ENCODE measurements around the gene NDUFB8. TPM values are rescaled to one million over a fixed set of nuclear protein-coding genes. Genes with fewer than 3 reads are reported as not detected.

The NDUFB8 gene
- total RNA-seq, 2 experiments from 2014 or later: 390 to 404 TPM

- CTCF ChIA-PET: interaction anchor here (0.6 to 7.5 kb wide), 29 partner anchors 9 to 361 kb away, joined by 3 to 144 read pairs (median 5); partner anchors contain the start of genes HIF1AN, NDUFB8, PKD2L1 and SCD
- Mint-ChIP-seq H3K4me1 (ENCODE audit: low read depth) (peaks cover 12% of the 10 kb centered on the region), H3K36me3 (peaks cover 27% of the 10 kb centered on the region)
Measured at GRCh38 chr10:100519311-100520051, 10.2 kb downstream of the NDUFB8 start, which contains the start of gene SEC31B. TSS of gene SEC31B (minus strand) at chr10:100519861. CDS start at chr10:100516952, 2,909 bp downstream.

GRCh38 chr10:100518761-100519241 is 10.9 kb downstream of the NDUFB8 start:
- ChIA-PET POLR2A (interaction anchor here (1.2 to 1.4 kb wide), 4 partner anchors 10 to 37 kb away, joined by 3 to 6 read pairs (median 4); partner anchors contain the start of gene HIF1AN), CTCF (interaction anchor here (0.6 to 7.5 kb wide), 40 partner anchors 10 to 531 kb away, joined by 3 to 144 read pairs (median 4); partner anchors contain the start of genes HIF1AN, NDUFB8, PKD2L1 and SCD)
- Mint-ChIP-seq H3K9me3 (no peaks in the 10 kb centered on the region), H3K4me3 (no peak overlapping the region), H3K27ac (peak overlapping the region; percentile 11), H3K36me3 (peaks cover 27% of the 10 kb centered on the region), H3K27me3 (no peaks in the 10 kb centered on the region), H3K4me1 (ENCODE audit: low read depth) (peaks cover 12% of the 10 kb centered on the region)
- intact Hi-C loops (cut with micrococcal nuclease): loop anchor here (1.0 kb wide), 3 partner anchors 10 to 86 kb away; no protein-coding TSS in a partner anchor
- DNase-seq: peak; percentile 76

More at GRCh38 chr10:100519311-100520051, 10.2 kb downstream of the NDUFB8 start, which contains the start of gene SEC31B:
- intact Hi-C loops (cut with micrococcal nuclease): no loop called here
- no peaks in the 10 kb centered on the region for H3K27me3 Mint-ChIP-seq
- no peak within 1 kb of the TSS for H3K4me3 Mint-ChIP-seq
- DNase-seq: no peak
- H3K27ac Mint-ChIP-seq: peak within 1 kb of the TSS; percentile 61
- H3K9me3 Mint-ChIP-seq: no peaks in the 10 kb centered on the region
- POLR2A ChIA-PET: interaction anchor here (1.3 to 1.4 kb wide), 3 partner anchors 17 to 37 kb away, joined by 3 to 4 read pairs (median 3); partner anchors contain the start of gene HIF1AN

GRCh38 chr10:100516847-100517246 is 12.8 kb downstream of the NDUFB8 start:
- CTCF ChIA-PET: interaction anchor here (0.9 to 7.5 kb wide), 5 partner anchors 8 to 85 kb away, joined by 6 to 144 read pairs (median 85); partner anchors contain the start of genes HIF1AN and NDUFB8

GRCh38 chr10:100515612-100516011 is 14.1 kb downstream of the NDUFB8 start:
- ChIA-PET CTCF (interaction anchor here (1.4 to 6.1 kb wide), 2 partner anchors 33 to 84 kb away, joined by 5 to 85 read pairs; no protein-coding TSS in a partner anchor), POLR2A (no interaction called here)
- peaks cover 29% of the 10 kb centered on the region for H3K4me1 Mint-ChIP-seq (ENCODE audit: low read depth)
- no peak overlapping the region for H3K4me3 Mint-ChIP-seq
- DNase-seq: no peak
- H3K36me3 Mint-ChIP-seq: peaks cover 27% of the 10 kb centered on the region
- no peak overlapping the region for H3K27ac Mint-ChIP-seq
- H3K27me3 Mint-ChIP-seq: no peaks in the 10 kb centered on the region
- intact Hi-C loops (cut with micrococcal nuclease): no loop called here
- no peaks in the 10 kb centered on the region for H3K9me3 Mint-ChIP-seq

More at GRCh38 chr10:100516847-100517246, 12.8 kb downstream of the NDUFB8 start:
- Mint-ChIP-seq H3K9me3 (no peaks in the 10 kb centered on the region), H3K27ac (no peak overlapping the region), H3K27me3 (no peaks in the 10 kb centered on the region), H3K4me1 (ENCODE audit: low read depth) (peaks cover 21% of the 10 kb centered on the region), H3K36me3 (peaks cover 28% of the 10 kb centered on the region), H3K4me3 (no peak overlapping the region)
- DNase-seq: no peak
- POLR2A ChIA-PET: no interaction called here
- intact Hi-C loops (cut with micrococcal nuclease): no loop called here

- H3K27ac Mint-ChIP-seq: peak overlapping the region; percentile 88
- ChIA-PET POLR2A (interaction anchor here (0.7 to 5.2 kb wide), 10 partner anchors 16 to 224 kb away, joined by 3 to 32 read pairs (median 8); partner anchors contain the start of genes BLOC1S2, HIF1AN and SCD), CTCF (interaction anchor here (1.2 to 10.1 kb wide), 10 partner anchors 8 to 168 kb away, joined by 3 to 141 read pairs (median 42); partner anchors contain the start of genes HIF1AN, NDUFB8, SCD and SEC31B)
- peaks cover 41% of the 10 kb centered on the region for H3K36me3 Mint-ChIP-seq
- DNase-seq: peak; percentile 87
- intact Hi-C loops (cut with micrococcal nuclease): loop anchor here (1.0 kb wide), 1 partner anchor 18 kb away; no protein-coding TSS in a partner anchor
- no peaks in the 10 kb centered on the region for H3K27me3 Mint-ChIP-seq
- peak overlapping the region; percentile 1 for H3K4me3 Mint-ChIP-seq
- no peaks in the 10 kb centered on the region for H3K9me3 Mint-ChIP-seq
- peaks cover 68% of the 10 kb centered on the region for H3K4me1 Mint-ChIP-seq (ENCODE audit: low read depth)
Measured at GRCh38 chr10:100510533-100511308, 18.9 kb downstream of the NDUFB8 start.

- ChIA-PET CTCF (interaction anchor here (0.6 to 10.1 kb wide), 28 partner anchors 9 to 507 kb away, joined by 3 to 141 read pairs (median 4); partner anchors contain the start of genes HIF1AN, SCD and SEC31B), POLR2A (interaction anchor here (0.6 to 5.2 kb wide), 11 partner anchors 9 to 223 kb away, joined by 3 to 32 read pairs (median 8); partner anchors contain the start of genes BLOC1S2, HIF1AN and SCD)
- intact Hi-C loops (cut with micrococcal nuclease): loop anchor here (1.0 kb wide), 7 partner anchors 9 to 223 kb away; partner anchors contain the start of genes BLOC1S2 and HIF1AN
- peak; percentile 87 for DNase-seq
- no peaks in the 10 kb centered on the region for H3K9me3 Mint-ChIP-seq
- no peaks in the 10 kb centered on the region for H3K27me3 Mint-ChIP-seq
- H3K36me3 Mint-ChIP-seq: peaks cover 47% of the 10 kb centered on the region
- H3K4me3 Mint-ChIP-seq: peak overlapping the region; percentile 38
- peak overlapping the region; percentile 88 for H3K27ac Mint-ChIP-seq
- peaks cover 68% of the 10 kb centered on the region for H3K4me1 Mint-ChIP-seq (ENCODE audit: low read depth)
Measured at GRCh38 chr10:100509241-100509840, 20.3 kb downstream of the NDUFB8 start.

- Mint-ChIP-seq H3K4me3 (peak overlapping the region; percentile 38), H3K36me3 (peaks cover 49% of the 10 kb centered on the region)
Measured at GRCh38 chr10:100508691-100509150, 20.9 kb downstream of the NDUFB8 start.

GRCh38 chr10:100508266-100508665 is 21.4 kb downstream of the NDUFB8 start:
- Mint-ChIP-seq H3K27ac (peak overlapping the region; percentile 88), H3K4me3 (peak overlapping the region; percentile 38), H3K36me3 (peaks cover 49% of the 10 kb centered on the region), H3K27me3 (no peaks in the 10 kb centered on the region), H3K9me3 (no peaks in the 10 kb centered on the region), H3K4me1 (ENCODE audit: low read depth) (peaks cover 68% of the 10 kb centered on the region)
- POLR2A ChIA-PET: interaction anchor here (1.4 to 5.2 kb wide), 6 partner anchors 10 to 222 kb away, joined by 6 to 32 read pairs (median 18); partner anchors contain the start of genes BLOC1S2 and SCD
- intact Hi-C loops (cut with micrococcal nuclease): loop anchor here (1.0 kb wide), 2 partner anchors 75 to 170 kb away; no protein-coding TSS in a partner anchor
- DNase-seq: no peak
- CTCF ChIA-PET: interaction anchor here (0.5 to 10.1 kb wide), 25 partner anchors 9 to 508 kb away, joined by 3 to 141 read pairs (median 4); partner anchors contain the start of genes HIF1AN, SCD and SEC31B

More at GRCh38 chr10:100508691-100509150, 20.9 kb downstream of the NDUFB8 start:
- POLR2A ChIA-PET: interaction anchor here (0.6 to 5.2 kb wide), 9 partner anchors 10 to 222 kb away, joined by 3 to 32 read pairs (median 8); partner anchors contain the start of genes BLOC1S2, HIF1AN and SCD
- Mint-ChIP-seq H3K27me3 (no peaks in the 10 kb centered on the region), H3K27ac (peak overlapping the region; percentile 88), H3K9me3 (no peaks in the 10 kb centered on the region), H3K4me1 (ENCODE audit: low read depth) (peaks cover 68% of the 10 kb centered on the region)
- CTCF ChIA-PET: interaction anchor here (0.5 to 10.1 kb wide), 29 partner anchors 9 to 508 kb away, joined by 3 to 141 read pairs (median 4); partner anchors contain the start of genes HIF1AN, SCD and SEC31B
- intact Hi-C loops (cut with micrococcal nuclease): loop anchor here (1.0 kb wide), 9 partner anchors 10 to 222 kb away; partner anchors contain the start of genes BLOC1S2 and HIF1AN
- DNase-seq: peak; percentile 56

GRCh38 chr10:100507357-100507732 is 22.3 kb downstream of the NDUFB8 start:
- DNase-seq: no peak
- H3K27me3 Mint-ChIP-seq: no peaks in the 10 kb centered on the region
- ChIA-PET POLR2A (interaction anchor here (3.0 to 5.2 kb wide), 3 partner anchors 25 to 221 kb away, joined by 8 to 32 read pairs (median 28); partner anchors contain the start of genes BLOC1S2 and SCD), CTCF (interaction anchor here (0.8 to 10.1 kb wide), 10 partner anchors 11 to 165 kb away, joined by 3 to 141 read pairs (median 16); partner anchors contain the start of genes HIF1AN, SCD and SEC31B)
- peaks cover 50% of the 10 kb centered on the region for H3K36me3 Mint-ChIP-seq
- H3K27ac Mint-ChIP-seq: peak overlapping the region; percentile 90
- H3K4me3 Mint-ChIP-seq: no peak overlapping the region
- intact Hi-C loops (cut with micrococcal nuclease): no loop called here
- no peaks in the 10 kb centered on the region for H3K9me3 Mint-ChIP-seq
- H3K4me1 Mint-ChIP-seq (ENCODE audit: low read depth): peaks cover 64% of the 10 kb centered on the region
